ENCODE results near the gene DENND2D.

Gene DENND2D

GRCh38 chr1:111204201-111204982 is 3.9 kb upstream of the DENND2D start:
- in situ Hi-C loops (cut with MboI; ENCODE audit: low sequenced_read_pairs) = no loop called here

GRCh38 chr1:111203681-111204200 is 3.3 kb upstream of the DENND2D start:
- in situ Hi-C loops (cut with MboI; ENCODE audit: low sequenced_read_pairs) = no loop called here

DNA sequence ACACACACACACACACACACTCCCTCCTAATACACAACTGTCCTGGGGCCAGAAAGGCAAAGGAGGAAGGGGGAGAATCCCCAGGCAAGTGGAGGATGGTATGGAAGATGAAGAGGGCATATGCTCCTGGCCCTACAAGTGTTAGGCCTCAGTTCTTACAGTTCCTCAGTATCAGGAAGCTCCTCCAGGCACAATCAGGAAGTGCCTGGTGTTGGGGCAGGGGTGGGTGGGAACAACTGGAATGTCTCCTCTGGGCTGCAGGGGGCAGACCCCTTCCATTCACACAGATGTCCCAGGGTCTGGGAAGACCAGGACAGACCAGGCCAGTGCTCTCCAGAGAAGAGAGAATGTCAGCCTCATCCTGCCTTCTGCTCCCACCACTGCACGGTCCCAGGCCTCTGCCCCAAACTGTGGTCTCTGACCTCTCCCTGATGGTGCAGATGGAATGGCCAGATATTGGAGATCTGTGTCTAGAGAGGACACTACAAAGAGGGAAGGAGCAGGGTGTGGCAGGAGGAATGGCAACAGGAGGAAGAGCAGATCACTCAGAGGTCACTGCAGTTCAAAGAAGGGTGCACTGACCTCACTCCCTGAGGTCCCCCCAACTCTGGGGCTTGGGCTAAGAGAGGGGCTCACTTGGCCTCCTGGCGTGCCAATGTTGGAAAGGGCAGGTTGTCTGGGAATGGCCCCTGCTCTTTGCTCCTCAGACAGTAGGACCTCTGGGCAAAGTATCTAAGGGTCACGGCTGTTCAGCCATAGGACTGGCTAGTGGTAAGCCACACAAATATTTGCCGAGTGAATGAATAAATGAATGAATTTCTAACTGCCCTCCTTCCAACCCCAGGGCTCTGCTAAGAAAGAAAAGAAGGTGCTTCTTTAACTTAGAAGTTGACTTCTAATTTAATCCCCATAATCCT is 2.5 kb upstream of the DENND2D start:
- in situ Hi-C loops (cut with MboI; ENCODE audit: low sequenced_read_pairs) = no loop called here

- in situ Hi-C loops (cut with MboI; ENCODE audit: low sequenced_read_pairs) = no loop called here
Observed at GRCh38 chr1:111202366-111202706, 1.9 kb upstream of the DENND2D start.

DNA sequence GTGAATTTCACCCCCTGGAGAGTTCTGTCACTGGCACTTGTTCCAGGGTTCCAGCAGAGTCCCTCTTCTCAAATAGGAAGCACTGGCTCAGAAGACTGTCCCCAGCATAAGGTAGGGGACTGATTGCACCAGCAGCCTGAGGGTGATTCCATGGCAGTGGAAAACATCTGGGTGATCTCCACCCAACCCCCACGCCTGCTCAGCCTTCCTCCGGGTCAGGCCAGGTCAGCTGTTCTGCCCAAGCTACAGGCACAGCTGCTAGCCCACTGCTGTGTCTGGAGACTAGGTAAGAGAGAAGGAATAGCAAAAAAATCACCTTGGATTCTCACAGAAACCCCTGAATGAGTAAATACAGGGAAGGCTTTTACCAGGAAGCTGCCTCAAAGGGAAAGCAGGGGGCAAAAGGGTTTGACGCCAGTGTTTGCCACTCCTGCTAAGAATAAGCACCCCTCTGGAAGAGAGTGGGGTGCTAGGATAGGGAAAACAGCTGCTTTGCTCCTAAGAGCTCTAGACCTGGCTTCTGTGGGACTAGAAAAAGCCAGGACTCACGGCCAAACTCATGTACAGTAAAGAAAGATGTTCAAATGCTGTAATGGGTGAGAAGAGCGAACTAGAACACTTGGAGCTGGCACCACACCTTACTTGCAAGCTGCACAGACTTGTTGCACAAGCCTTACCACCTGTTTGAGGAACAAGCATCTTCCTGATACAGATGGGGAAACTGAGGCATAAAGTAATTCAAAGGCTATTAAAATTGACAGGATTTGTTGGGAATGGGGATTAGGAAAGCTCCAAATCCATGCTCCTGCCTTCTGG is 1.0 kb upstream of the DENND2D start:
- in situ Hi-C loops (cut with MboI; ENCODE audit: low sequenced_read_pairs) = no loop called here

- in situ Hi-C loops (cut with MboI; ENCODE audit: low sequenced_read_pairs) = no loop called here
Observed at GRCh38 chr1:111200802-111201161, 336 bp upstream of the DENND2D start.

GRCh38 chr1:111199329-111199728 is 1.1 kb downstream of the DENND2D start:
- in situ Hi-C loops (cut with MboI; ENCODE audit: low sequenced_read_pairs) = no loop called here

GRCh38 chr1:111198836-111199235 is 1.6 kb downstream of the DENND2D start:
- in situ Hi-C loops (cut with MboI; ENCODE audit: low sequenced_read_pairs) = no loop called here

DNA sequence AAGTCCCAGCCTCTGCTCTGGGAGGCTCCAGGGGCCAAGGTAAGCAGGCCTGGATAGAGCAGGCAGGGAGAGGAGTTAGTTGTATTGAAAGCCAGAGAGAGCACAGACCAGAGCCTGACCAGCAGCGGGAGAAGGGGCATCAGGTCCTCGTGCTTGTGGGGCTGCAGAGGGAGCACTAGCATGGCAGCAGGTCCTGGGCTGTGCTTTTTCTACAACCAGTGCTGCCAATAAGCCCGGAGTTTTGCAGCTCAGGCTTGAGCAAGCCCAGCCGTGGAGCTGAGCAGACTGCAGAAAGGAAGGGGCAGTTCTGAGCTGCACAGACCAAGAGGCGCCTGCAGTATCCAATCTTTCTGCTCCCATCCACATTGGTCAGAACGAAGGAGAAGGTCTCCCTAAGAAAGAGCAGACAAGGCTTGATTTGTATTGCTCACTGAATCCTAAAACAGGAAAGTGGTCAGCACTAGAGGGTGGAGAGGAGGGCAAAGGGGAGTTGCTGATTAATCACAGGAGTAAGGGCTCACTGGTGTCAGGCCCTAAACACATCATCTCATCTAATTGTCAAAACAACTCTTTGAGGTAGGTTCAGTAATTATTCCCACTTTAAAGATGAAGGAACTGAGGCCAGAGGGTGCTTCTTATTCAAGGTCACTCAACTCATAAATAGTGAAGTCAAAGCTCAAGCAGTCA is 2.7 kb downstream of the DENND2D start:
- in situ Hi-C loops (cut with MboI; ENCODE audit: low sequenced_read_pairs) = no loop called here

GRCh38 chr1:111196213-111196612 is 4.2 kb downstream of the DENND2D start:
- in situ Hi-C loops (cut with MboI; ENCODE audit: low sequenced_read_pairs) = no loop called here

DNA sequence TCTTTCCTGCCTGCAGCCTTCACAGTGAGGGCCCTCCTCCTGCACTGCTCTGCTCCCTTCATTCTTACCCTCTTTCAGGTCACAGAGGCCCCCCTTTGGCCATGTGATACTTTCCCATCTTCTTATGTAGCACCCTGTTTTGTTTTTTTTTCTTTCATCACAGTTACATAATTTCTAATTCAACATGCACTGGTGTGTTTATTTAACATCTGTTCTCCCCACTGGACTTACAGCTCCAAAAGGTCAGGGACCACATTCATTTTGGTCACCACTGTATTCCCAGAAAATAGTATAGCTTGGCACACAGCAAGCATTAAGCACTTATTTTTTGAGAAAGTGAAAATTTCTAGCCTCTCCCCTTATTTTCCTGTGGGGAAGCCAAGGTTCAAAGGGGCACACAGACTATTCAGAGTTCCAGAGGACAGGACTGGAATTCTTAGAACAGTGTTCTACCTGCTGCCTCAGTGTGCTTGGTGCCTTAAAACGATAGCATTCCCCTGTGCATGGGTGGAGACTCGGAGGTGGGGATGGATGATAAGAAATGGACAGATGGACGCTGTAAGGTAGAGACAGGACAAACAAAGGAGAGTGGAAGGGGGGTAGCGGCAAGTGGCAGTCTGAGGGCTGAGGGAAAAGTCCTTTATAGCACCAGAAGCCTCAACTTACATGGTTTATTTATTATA is 5.3 kb downstream of the DENND2D start:
- in situ Hi-C loops (cut with MboI; ENCODE audit: low sequenced_read_pairs) = no loop called here

- in situ Hi-C loops (cut with MboI; ENCODE audit: low sequenced_read_pairs) = no loop called here
Observed at GRCh38 chr1:111193712-111194480, 6.5 kb downstream of the DENND2D start.

- in situ Hi-C loops (cut with MboI; ENCODE audit: low sequenced_read_pairs) = no loop called here
Observed at GRCh38 chr1:111192658-111193519, 7.6 kb downstream of the DENND2D start.

- in situ Hi-C loops (cut with MboI; ENCODE audit: low sequenced_read_pairs) = no loop called here
Observed at GRCh38 chr1:111192074-111192473, 8.4 kb downstream of the DENND2D start.

GRCh38 chr1:111191496-111191895 is 8.9 kb downstream of the DENND2D start:
- in situ Hi-C loops (cut with MboI; ENCODE audit: low sequenced_read_pairs) = no loop called here

GRCh38 chr1:111190931-111191451 is 9.5 kb downstream of the DENND2D start:
- in situ Hi-C loops (cut with MboI; ENCODE audit: low sequenced_read_pairs) = no loop called here

DNA sequence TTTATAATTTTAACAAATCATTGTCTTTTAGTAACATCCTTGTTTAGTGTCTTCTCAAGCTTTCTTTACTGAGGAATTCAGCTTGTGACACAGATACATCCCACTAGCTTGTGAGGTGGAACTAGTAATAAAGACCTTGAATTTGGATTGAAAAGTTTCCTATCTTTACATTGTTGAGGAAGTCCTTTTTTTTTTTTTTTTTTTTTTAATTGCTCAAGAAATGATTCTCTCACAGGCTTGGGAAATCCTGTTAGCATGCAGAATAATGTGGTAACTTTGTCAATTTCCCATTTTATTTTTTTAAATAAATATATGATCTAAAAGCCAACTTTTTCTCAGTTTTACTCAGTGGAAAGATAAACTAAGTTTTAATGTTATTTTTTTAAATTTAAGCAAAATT is 15.8 kb downstream of the DENND2D start:
- in situ Hi-C loops (cut with MboI; ENCODE audit: low sequenced_read_pairs) = no loop called here
